ENCODE measurements around the gene CCDC157. TPM values are rescaled to one million over a fixed set of nuclear protein-coding genes. Genes with fewer than 3 reads are reported as not detected.
A peak's percentile ranks its signal among the peaks of the same experiment; 100 is the strongest.

CCDC157 gene
- total and polyA plus RNA-seq, 2 of the 4 experiments (the other 2 are of a cell fraction), result 0.90 to 2.2 TPM

- H3K14ac ChIP-seq (replicated peaks; ENCODE audit: low read depth, low read length), result no peak overlapping the region; the same call in 1 of the 2 replicates
- no peak overlapping the region for H3K9ac ChIP-seq (ENCODE audit: low read depth, low read length)
- no peak overlapping the region for H4K5ac ChIP-seq (ENCODE audit: low read depth, low read length)
- no peak overlapping the region for H3K27ac ChIP-seq (ENCODE audit: insufficient read depth, low read length)
- BruUV-seq (replicated peaks), result no TSS peak
- dilution Hi-C loops (cut with HindIII; ENCODE audit: low sequenced_read_pairs, unreplicated experiment) (no loop called here), intact Hi-C loops (cut with micrococcal nuclease) (no loop called here), in situ Hi-C loops (cut with MboI; ENCODE audit: low sequenced_read_pairs) (no loop called here)
- no peaks in the 10 kb centered on the region for H3K9me3 ChIP-seq (ENCODE audit: control insufficient read depth, insufficient read depth, low read length)
- H3K27me3 ChIP-seq (ENCODE audit: control insufficient read depth, insufficient read depth, low read length), result no peaks in the 10 kb centered on the region
- 100% methylated on average over 1 of the region's 8 CpGs; no CpG with 5 or more reads in 1 of the 2 experiments for WGBS, 2 experiments (ENCODE audit: extremely low coverage in 2 of 2, insufficient read length in 1 of 2)
- peak overlapping the region; percentile 28; the same call in 1 of the 2 replicates for H2AK5ac ChIP-seq (ENCODE audit: low read depth, low read length)
- no peak overlapping the region for H2BK15ac ChIP-seq (ENCODE audit: low read depth, low read length)
- no peak overlapping the region for H2AFZ ChIP-seq (replicated peaks; ENCODE audit: low read length, poor library complexity)
- DNase-seq (no peak), ATAC-seq (ENCODE audit: low read depth) (no peak)
- H3K56ac ChIP-seq (ENCODE audit: extremely low read depth, insufficient read depth, low read length), result no peak overlapping the region
- H2BK5ac ChIP-seq (ENCODE audit: low read depth, low read length, poor library complexity, severe bottlenecking), result no peak overlapping the region
- H2AK9ac ChIP-seq (replicated peaks; ENCODE audit: low read depth, low read length, poor library complexity), result no peak overlapping the region
- ChIA-PET POLR2A (ENCODE audit: unreplicated experiment) (interaction anchor here (0.5 to 0.6 kb wide), 3 partner anchors 42 to 1044 kb away, joined by 3 to 11 read pairs (median 3); no protein-coding TSS in a partner anchor), CTCF (no interaction called here)
- H4K20me1 ChIP-seq (ENCODE audit: insufficient read depth, low read length), result peaks cover 83% of the 10 kb centered on the region
- no peak overlapping the region for H2BK120ac ChIP-seq (ENCODE audit: low read depth, low read length)
- no peak overlapping the region for H3K4me3 ChIP-seq (ENCODE audit: insufficient read depth, low read depth, low read length)
- H3K23ac ChIP-seq (ENCODE audit: low read depth, low read length), result peak overlapping the region; percentile 2; the same call in 1 of the 2 replicates
- peaks cover 78% of the 10 kb centered on the region for H3K9me1 ChIP-seq (ENCODE audit: insufficient read depth, low read length)
- no peak overlapping the region for H4K8ac ChIP-seq (ENCODE audit: low read depth in 2 of 2, low read length in 2 of 2)
- no peak overlapping the region for H3K4me2 ChIP-seq (ENCODE audit: low read depth, low read length)
- peaks cover 3% of the 10 kb centered on the region for H3K36me3 ChIP-seq (ENCODE audit: control insufficient read depth, insufficient read depth, low read length)
- peak overlapping the region; percentile 33; the same call in 1 of the 2 replicates for H3K4ac ChIP-seq (ENCODE audit: low read depth, low read length)
- H3K18ac ChIP-seq (ENCODE audit: low read depth, low read length), result no peak overlapping the region
- H4K91ac ChIP-seq (ENCODE audit: insufficient read depth, low read depth, low read length), result peak overlapping the region; percentile 19; the same call in 1 of the 2 replicates
- H2BK20ac ChIP-seq (ENCODE audit: low read depth, low read length), result no peak overlapping the region
- H3K79me1 ChIP-seq (ENCODE audit: low read depth in 1 of 2, low read length in 2 of 2), result peaks cover 41 to 96% of the 10 kb centered on the region in 2 experiments
- H3K4me1 ChIP-seq (ENCODE audit: control insufficient read depth, insufficient read depth, low read length), result peaks cover 61% of the 10 kb centered on the region
- TF ChIP-seq MAZ (IDR thresholded peaks at IDR 0.05; ENCODE audit: borderline replicate concordance, low read depth, low read length), result no peak
- no peak for TF ChIP-seq MAFK (IDR thresholded peaks at IDR 0.05; ENCODE audit: low read depth, low read length)
- TF ChIP-seq, protein P1, sequence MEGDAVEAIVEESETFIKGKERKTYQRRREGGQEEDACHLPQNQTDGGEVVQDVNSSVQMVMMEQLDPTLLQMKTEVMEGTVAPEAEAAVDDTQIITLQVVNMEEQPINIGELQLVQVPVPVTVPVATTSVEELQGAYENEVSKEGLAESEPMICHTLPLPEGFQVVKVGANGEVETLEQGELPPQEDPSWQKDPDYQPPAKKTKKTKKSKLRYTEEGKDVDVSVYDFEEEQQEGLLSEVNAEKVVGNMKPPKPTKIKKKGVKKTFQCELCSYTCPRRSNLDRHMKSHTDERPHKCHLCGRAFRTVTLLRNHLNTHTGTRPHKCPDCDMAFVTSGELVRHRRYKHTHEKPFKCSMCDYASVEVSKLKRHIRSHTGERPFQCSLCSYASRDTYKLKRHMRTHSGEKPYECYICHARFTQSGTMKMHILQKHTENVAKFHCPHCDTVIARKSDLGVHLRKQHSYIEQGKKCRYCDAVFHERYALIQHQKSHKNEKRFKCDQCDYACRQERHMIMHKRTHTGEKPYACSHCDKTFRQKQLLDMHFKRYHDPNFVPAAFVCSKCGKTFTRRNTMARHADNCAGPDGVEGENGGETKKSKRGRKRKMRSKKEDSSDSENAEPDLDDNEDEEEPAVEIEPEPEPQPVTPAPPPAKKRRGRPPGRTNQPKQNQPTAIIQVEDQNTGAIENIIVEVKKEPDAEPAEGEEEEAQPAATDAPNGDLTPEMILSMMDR (conservative IDR thresholded peaks at IDR 0.05; ENCODE audit: low read depth, low read length), result no peak
- TF ChIP-seq BHLHE40 (IDR thresholded peaks at IDR 0.05; ENCODE audit: low read depth, low read length), result no peak
- TF ChIP-seq SMC3 (IDR thresholded peaks at IDR 0.05; ENCODE audit: low read depth, low read length), result no peak
- no peak for TF ChIP-seq NFE2L2 (IDR thresholded peaks at IDR 0.05; ENCODE audit: low read depth, low read length)
- TF ChIP-seq FOS (IDR thresholded peaks at IDR 0.05; ENCODE audit: low read depth, low read length), result no peak
- TF ChIP-seq CEBPB (IDR thresholded peaks at IDR 0.05; ENCODE audit: low read depth, low read length), result no peak
- TF ChIP-seq CHD1 (IDR thresholded peaks at IDR 0.05; ENCODE audit: low read depth, low read length), result no peak
- TF ChIP-seq RCOR1 (IDR thresholded peaks at IDR 0.05; ENCODE audit: insufficient replicate concordance, low read length), result no peak
- TF ChIP-seq, protein P2, sequence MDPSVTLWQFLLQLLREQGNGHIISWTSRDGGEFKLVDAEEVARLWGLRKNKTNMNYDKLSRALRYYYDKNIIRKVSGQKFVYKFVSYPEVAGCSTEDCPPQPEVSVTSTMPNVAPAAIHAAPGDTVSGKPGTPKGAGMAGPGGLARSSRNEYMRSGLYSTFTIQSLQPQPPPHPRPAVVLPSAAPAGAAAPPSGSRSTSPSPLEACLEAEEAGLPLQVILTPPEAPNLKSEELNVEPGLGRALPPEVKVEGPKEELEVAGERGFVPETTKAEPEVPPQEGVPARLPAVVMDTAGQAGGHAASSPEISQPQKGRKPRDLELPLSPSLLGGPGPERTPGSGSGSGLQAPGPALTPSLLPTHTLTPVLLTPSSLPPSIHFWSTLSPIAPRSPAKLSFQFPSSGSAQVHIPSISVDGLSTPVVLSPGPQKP (IDR thresholded peaks at IDR 0.05; ENCODE audit: borderline replicate concordance, low read depth, low read length), result no peak
- no peak for TF ChIP-seq POLR2A (IDR thresholded peaks at IDR 0.05; ENCODE audit: low read depth, low read length)
- TF ChIP-seq RAD21 (IDR thresholded peaks at IDR 0.05; ENCODE audit: low read length), result no peak
- TF ChIP-seq MXI1 (IDR thresholded peaks at IDR 0.05; ENCODE audit: borderline replicate concordance, low read depth, low read length), result no peak
Observed at GRCh38 chr22:30313527-30314363, 43.1 kb upstream of the CCDC157 start.

Data from IMR-90 (cell line).